Right renal pelvis (tissue), 4 donors: ENCODE data around the gene ARHGAP18. TPM values are rescaled to one million over a fixed set of nuclear protein-coding genes. Genes with fewer than 3 reads are reported as not detected.

Experiments used
- DNase-seq, 4 donors: peaks; one replicate each; pipeline ENCODE4 v3.0.0-alpha.2; 2013; ENCODE audit warnings: low read depth in 4 of 4, low spot score in 3 of 4, missing footprints in 1 of 4
- polyA plus RNA-seq, 4 donors: library from polyadenylated mRNA; unstranded; fragments of 120-200 nt; gene quantifications; one replicate each; pipeline ENCODE4 v1.2.1, GENCODE V29; 2013; ENCODE audit not compliant: insufficient read length in 4 of 4

The ARHGAP18 gene
- polyA plus RNA-seq, 4 donors = 32.6 to 43.8 (median 36.9) TPM

DNA sequence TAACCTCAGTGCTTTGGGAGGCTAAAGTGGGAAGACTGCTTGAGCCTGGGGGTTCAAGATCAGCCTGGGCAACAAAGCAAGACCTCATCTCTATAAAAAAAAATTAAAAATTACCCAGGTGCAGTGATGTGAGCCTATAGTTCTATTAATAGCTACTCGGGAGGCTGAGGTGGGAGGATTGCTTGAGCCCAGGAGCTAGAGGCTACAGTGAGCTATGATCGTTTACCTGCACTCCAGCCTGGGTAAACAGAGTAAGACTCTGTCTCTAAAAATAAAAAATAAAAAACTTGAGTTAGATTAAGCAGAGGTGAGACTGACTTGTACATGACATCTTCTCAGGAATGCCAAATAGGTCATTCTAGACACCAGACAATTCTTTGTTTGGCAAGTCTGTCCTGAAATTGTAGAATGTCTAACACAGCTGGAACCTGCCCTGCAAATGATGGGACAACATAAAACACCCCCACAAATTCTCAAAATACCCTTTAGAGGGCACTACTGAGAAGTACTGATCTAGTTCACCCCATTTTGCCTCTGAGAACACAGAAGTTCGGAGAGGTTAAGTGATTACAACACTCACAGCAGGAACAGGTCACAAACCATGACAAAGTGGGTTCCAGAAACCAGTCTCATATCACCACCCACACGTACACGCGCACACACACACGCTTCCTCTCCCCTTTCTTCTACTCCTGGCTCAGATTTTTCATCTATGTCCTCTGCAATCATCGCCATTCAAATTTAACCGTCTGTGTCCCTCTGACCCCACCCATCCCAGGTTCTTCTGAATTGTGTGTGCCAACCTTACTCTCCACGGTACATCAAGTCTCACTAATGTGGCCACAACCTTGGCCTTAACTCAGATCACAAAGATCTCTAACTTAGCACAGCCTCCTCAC lies 38.3 kb downstream of the ARHGAP18 start:
- no peak for DNase-seq

DNA sequence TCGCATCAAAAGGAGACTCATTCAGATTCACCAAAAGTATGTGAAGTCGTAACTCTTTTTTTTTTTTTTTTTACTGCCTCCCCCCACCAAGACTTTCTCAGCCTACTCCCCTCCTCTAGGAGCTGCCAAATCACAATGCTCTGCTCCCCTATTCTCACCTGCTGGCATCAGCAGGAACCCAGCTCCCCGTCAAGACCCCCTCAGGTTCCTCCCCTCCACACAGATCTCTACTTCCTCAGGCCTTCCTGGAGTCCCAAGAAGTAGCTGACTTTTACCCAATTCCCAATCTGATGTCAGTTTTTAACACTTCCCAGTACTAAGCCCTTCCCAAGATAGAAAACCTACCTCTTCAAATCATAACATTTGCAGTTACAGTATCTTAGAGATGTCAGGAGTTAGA lies 39.3 kb downstream of the ARHGAP18 start:
- DNase-seq = no peak

DNA sequence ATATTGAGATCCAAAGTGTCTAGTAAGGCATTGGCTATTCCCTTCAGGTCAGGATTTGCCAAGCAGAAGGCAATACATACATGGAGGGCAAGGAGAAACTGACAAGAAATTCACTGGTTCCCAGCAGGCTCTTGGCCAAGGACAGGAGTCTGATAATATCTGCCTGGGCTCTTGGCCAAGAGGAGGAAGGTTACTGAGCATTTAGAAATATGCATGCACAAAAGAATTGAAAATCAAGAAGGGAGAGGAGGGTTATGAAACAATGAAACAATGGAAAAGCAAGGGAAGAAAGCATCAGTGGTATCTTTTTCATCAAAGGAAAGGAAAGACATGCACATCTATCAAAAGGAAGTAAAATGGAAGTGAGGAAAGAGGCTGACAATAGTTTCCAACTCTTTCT lies 42.4 kb downstream of the ARHGAP18 start:
- no peak for DNase-seq

DNA sequence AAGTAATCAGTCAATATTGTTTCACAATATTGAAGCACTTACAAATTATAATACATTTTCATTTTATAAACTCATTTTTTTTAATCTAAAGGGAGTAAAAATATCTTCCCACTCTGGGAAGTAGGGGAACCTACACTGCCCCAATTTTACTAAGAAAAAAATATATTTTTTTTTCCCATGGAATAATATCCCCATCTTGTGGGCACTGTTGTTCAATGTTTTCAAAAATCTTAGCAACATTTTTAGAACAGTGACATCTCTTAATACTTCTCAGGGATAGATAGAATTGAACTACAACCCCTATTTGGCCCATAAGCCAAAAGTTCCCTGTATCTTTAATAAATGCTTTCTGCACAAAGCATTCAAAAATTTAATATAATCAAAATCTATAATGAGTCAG lies 42.9 kb downstream of the ARHGAP18 start:
- no peak for DNase-seq

DNA sequence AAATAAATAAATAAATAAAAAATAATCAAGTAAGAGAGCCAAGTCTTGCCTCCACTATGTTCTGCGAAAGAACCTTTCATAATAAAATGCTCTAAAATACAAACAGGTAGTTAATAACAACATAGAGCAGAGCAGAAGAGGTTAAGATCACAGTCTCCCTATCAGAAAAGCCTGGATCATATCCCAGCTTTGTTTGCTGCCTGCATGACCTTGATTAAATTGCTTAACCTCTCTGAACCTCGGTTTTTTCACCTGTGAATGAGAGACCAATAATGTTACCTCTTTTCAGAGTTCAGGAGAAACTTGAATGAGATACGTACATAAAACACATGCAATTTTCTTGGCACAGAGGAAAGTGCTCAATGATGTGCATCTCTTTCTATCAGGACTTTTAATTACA lies 44.4 kb downstream of the ARHGAP18 start:
- no peak for DNase-seq

DNA sequence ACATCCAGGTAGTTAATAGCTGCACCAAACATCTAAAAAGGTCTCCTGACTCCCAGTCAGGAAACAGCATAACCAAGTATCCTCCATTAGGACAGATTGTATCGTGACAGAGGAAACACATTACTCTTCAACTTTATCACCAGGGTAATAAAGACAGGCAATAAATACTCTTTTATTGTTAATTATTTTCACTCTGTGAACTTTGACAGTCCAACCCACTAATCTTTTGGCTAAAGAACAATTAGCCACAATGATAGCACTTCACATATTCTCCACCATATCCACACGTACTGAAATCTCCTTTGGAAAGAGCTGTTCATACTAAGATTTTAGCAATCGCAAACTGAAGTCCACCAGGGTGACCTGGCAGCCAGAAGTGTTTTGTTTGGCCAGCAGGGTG lies 46.4 kb downstream of the ARHGAP18 start:
- DNase-seq = no peak

DNA sequence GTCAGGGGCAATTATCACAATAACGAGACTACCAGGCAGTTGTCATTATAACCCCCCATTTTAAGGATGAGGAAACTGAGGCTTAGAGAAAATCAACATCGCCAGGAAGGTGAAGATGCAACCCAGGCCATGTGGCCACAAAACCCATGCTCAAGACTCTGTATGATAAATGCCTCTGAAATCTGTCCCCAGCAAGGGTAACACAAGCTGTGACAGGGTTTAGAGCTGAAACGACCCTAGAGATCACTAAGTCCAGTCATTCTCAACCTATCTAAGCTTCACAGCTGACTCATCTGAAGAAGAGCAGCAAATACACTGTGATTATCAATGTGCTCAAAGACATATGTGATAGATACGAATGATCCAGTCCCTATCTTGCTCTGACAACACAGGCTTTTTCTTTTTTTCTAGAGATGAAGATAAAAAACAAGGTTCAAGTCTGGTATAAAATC lies 47.0 kb downstream of the ARHGAP18 start:
- no peak for DNase-seq

DNA sequence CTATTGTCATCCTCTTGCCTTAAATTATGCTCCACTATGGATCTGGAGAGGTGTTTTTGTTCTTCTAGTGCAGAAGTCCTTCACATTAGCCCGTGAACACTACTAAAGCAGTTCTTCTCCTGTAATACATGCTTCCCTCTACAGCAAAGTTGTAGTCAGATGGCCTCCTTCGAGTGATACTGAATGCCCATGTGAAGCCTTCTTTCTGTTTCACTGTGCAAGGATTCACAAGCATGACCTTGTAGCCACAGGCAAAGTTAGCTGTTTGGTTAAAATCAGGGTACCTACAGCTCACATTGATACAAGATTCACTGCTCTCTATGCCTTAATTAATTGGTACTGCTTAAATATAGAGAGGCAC lies 47.6 kb downstream of the ARHGAP18 start:
- DNase-seq = no peak

DNA sequence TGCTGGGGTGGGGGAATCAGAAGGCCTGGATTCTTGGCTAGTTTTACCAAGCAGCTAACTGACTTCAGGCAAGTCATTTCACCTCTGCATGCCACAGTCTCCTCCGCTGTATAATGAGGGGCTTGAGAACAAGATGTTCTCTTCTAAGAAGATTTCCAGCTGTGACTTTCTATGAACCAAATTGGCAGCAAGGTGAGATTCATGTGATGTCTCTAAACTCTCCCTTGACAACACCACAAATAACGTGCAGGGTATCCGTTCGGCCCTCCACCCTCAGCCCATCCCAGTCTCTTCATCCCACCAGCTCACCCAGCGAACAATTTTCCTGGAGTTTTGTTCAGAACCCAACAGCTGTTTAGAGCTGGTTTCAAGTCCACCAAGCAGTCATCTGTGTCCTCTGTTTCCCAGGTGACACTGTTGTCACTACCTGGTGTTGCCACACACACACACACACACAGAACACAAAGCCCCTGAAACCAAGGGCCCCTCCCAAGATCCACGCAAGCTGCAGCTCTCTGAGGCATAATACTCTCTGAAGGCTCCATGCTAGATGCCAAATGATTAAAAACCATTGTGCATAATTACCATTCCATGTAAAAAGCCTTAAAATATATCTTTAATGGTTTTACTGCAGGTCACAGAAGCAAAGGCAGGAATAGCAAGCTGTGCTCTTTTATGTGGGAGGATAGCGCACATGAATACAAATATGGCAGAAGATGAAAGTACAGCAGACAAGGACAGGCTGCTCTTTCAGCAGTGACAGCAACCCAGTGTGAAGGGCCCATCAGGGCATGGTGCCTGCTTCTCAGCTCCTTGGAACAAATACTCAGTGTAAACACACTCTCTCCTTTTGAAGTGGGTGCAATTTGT lies 48.2 kb downstream of the ARHGAP18 start:
- DNase-seq = no peak

DNA sequence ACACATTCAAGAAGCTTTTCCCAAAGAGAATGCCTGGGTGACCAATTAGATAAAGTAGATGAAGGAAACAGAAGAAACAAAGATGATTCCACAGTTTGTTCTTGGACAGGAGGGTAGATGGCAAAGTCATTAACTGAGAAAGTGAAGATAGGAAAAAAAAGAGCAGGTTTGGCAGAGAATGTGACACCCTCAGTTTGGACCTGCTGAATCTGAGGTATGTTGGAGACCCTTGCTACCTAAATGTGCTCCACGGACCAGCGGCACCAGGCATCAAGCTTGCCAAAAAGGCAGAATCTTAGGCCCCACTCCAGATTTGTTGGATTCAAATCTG lies 49.7 kb downstream of the ARHGAP18 start:
- DNase-seq = no peak

DNA sequence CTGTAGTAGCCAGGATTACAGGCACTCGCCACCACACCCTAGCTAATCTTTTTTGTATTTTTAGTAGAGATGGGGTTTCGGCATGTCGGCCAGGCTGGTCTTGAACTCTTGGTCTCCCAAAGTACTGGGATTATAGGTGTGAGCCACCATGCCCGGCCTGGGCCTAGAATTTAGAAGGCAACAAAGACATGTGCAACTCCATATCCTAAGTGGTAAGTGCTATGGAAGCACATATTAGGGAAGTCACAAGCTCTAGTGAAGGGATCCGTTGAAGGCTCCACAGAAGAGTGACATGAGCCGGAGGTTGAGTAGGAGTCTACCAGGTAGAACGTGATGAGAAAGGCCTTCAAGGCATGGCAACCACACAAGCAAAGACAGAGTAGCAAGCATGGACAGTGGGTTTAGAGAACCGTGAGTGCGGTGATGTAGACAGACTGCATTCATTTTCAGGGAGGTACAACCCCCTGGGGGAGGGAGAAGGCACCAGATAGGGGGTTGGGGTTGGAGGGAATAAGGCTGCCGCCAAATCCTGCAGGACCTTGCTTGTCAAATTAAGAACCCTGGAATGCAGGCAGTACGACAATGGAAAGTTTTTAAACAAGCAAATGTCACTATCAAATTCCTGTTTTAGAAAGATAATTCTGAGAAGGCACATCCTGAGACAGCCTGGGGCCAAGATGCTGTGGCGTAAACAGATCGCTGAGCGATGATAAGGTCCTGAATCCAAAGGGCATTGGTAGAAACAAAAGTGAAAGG lies 50.2 kb downstream of the ARHGAP18 start:
- DNase-seq = no peak

DNA sequence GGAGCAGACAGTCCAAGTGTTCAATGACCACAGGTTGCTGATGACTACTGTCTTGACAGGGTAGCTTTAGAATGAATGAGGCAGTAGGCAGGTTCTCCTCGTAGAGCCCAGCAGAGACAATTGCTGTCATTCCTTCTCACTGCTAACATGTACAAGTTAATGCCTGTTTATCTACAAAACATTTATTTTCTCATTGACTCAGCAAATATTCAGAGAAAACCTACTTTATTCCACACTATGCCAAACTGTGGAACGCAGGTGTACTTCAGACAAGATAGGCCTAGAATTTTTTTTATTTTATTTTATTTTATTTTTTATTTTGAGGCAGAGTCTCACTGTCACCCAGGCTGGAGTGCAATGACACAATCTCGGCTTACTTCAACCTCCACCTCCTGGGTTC lies 50.8 kb downstream of the ARHGAP18 start:
- no peak for DNase-seq

DNA sequence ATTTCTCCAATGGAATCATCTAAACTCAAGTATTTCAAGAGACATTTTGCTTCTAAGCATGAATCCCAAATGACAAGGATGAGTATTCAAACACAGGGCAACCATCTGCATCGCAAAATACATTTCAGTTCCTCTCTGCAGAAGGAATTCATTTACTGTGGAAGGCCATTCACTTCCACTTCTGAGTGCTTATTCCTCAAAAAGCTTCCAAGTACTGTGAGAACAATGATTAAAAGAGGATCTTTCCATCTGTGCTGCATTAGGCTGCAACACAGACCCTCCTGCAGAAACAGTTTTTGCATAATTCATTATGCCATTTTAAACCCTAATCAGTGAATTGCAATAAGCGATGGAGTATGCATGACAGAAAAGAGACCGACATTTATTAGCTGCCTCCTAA lies 52.5 kb downstream of the ARHGAP18 start:
- no peak for DNase-seq

DNA sequence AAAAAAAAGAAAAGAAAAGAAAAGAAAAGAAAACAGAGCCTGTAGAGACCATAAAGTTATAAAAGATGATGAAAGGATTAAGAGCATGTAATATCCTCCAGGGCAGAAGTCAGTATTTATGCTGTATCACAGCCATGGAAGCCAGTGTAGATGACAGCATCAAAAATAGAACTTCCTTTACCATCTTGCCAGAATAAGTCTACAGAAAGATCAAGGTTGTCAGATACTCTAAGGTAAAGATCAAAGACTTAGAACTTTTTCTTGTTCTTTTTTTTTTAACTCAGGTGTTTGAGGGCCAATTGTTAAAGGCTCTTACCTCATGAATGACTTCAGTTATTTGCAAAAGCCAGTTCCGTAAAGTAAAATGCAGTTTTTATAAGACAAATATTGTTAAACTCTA lies 54.6 kb downstream of the ARHGAP18 start:
- no peak for DNase-seq

DNA sequence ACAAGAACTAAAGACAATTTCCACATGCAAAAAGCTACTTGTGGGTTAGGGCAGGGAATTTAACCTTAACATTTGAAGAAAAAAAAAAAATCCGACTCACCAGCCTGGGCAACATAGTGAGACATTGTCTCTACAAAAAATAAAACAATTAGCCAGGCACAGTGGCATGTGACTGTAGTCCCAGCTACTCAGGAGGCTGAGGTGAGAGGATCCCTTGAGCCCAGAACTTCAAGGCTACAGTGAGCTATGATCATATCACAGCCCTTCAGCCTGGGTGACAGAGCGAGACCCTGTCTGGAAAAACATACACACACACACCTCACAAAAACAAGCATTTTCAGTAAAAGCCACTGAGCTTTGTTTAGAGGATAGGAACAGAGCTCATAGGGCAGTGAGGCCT lies 56.2 kb downstream of the ARHGAP18 start:
- no peak for DNase-seq

DNA sequence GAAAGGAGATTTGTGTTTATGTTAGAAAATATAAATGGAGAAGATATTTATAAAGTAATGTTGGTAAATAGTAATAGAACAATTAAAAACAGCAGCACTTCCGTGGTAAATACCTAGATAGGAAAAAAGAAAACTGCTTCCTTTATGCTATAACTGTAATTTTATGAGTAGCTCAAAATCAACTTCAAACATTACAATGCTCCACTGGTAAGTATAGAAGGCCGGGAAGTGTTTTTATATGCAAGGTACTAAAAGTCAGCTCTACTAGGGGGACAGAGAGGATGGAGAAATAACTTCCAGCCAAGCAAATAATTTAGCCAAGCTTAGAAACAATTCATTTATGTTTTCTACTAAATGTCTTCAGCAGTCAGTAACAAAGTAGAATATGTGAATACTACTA lies 56.7 kb downstream of the ARHGAP18 start:
- DNase-seq = no peak

DNA sequence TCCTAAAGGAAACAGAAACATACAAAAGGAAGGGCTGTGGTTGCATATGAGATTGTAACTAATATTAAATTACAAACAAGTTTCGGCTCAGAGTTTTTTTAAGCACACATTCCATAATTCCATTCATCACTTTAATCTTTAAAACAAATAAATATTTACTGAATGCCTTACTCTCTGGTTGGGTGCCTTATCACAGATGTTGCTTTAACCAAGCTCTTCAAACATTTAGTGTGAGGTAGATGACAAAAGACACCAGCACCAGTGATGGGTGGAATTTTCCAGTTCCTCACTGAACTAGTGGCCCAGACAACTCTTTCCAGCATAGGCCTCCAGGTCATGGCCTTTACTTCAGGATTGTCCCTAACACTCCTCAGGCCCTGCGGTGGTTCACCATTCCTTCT lies 58.7 kb downstream of the ARHGAP18 start:
- DNase-seq = no peak

DNA sequence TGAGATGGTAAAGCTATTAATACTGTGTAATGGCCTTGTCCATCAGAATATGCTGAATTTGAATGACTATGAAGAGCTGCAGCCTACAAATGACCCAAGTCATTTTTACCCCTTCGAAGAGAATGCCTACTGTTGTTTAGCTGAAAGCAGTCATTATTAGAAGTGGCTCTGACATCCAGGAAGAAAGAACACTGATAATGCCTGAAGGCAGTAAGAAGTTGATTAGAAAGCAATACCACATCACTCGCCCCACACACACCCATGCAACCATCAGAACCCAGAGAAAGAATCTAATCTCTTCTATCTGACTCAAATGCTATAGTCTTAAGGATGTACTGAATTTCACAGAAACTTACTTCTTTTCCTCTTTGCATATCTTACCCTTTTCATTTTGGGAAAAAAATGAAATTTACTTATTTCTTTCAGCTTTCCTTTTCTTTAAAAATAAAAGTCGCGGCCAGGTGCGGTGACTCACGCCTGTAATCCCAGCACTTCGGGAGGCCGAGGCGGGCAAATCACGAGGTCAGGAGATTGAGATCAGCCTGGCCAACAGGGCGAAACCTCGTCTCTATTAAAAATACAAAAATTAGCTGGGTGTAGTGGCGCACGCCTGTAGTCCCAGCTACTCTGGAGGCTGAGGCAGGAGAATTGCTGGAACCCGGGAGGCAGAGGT lies 61.0 kb downstream of the ARHGAP18 start:
- no peak for DNase-seq

DNA sequence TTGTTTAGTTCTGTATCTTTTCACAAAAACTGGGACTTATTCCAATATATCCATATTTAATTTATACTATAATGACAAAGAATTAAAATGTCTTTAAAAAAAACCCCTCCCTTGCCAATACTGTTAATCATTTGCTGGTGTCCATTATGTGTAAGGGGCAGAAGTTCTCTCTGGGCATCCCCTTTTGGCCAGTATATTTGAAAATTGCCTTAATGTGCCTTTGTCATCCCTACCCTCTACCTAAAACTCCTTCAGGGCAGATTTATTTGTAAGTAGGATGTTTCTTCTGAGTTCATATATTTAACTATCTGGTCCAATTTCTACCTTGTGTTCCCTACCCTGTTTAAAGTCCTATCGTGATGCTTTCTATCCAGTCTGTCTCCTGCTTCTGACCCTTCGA lies 62.9 kb downstream of the ARHGAP18 start:
- no peak for DNase-seq

DNA sequence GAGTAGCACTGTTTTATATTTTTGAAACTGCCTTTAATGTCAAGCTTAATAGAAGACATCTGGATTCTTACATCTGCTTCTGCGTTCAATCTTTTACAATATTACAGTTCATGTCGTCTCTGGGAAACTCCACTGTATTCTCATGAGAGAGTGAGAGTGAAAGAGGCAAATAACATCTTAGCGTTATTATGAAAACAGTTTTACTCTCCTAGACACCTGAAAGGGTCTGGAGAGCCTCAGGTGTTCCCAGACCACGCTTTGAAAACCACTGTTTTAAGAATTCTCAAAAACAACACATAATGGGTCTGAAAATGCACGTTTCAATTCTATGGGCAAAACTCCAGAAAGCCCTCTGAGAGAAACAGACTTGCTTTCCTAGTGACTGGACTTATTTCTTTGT lies 63.3 kb downstream of the ARHGAP18 start:
- DNase-seq = no peak
